ENCODE measurements around the gene TPM2. TPM values are rescaled to one million over a fixed set of nuclear protein-coding genes. Genes with fewer than 3 reads are reported as not detected.
A peak's percentile ranks its signal among the peaks of the same experiment; 100 is the strongest.

The TPM2 gene
- total and polyA plus RNA-seq, 10 of the 15 experiments (the other 5 are each of a cell fraction or from before 2014, with no cell fraction given): 0.11 to 9.3 (median 1.1) TPM

- TF ChIP-seq KAT2A (conservative IDR thresholded peaks at IDR 0.05; ENCODE audit: control insufficient read depth, low read depth, low read length) (no peak), FOXK2 (IDR thresholded peaks at IDR 0.05) (no peak)
Observed at GRCh38 chr9:35734096-35734495, 44.4 kb upstream of the TPM2 start (continued).

DNA sequence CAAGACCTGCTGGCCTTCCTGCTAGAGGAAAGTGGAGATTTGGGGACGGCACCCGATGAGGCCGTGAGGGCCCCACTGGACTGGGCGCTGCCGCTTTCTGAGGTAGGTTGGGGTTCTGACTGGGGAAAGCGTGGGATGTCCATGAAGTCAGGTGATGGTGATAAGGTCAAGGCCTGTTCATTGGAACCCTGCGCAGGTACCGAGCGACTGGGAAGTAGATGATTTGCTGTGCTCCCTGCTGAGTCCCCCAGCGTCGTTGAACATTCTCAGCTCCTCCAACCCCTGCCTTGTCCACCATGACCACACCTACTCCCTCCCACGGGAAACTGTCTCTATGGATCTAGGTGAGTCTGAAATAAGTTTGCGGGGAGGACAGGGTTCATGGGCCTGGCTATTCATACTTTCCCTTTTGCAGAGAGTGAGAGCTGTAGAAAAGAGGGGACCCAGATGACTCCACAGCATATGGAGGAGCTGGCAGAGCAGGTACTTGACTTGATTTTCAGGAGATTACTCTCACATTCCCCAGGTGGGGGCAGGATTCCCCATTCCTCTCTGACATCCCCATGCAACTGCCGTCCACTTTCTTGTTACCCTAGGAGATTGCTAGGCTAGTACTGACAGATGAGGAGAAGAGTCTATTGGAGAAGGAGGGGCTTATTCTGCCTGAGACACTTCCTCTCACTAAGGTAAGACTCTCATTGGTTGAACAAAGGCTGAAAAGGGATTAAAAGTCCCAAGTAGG is 43.2 kb upstream of the TPM2 start:
- CTCF ChIA-PET: interaction anchor here (1.0 to 9.5 kb wide), 16 partner anchors 13 to 149 kb away, joined by 3 to 183 read pairs (median 7); partner anchors contain the start of genes ARHGEF39, CCDC107, GBA2 and HINT2
- no peak for DNase-seq (ENCODE audit: low read depth, low spot score)
- TSS peak; percentile 86 for BruUV-seq (replicated peaks)
- no peak for TF ChIP-seq ETV6 (conservative IDR thresholded peaks at IDR 0.05 in 1 of 2, IDR thresholded peaks at IDR 0.05 in 1 of 2; ENCODE audit: borderline replicate concordance in 1 of 2, low read depth in 1 of 2)
- TF ChIP-seq E2F4 (IDR thresholded peaks at IDR 0.05; ENCODE audit: low read depth, low read length): no peak
- TF ChIP-seq LARP7 (IDR thresholded peaks at IDR 0.05): peak; percentile 93
- TF ChIP-seq SIN3A (IDR thresholded peaks at IDR 0.05; ENCODE audit: low read depth, low read length): peak; percentile 27; the same call in 1 of the 2 replicates
- TF ChIP-seq KDM1A (IDR thresholded peaks at IDR 0.05; ENCODE audit: borderline replicate concordance): no peak
- no peak for TF ChIP-seq ZNF207 (IDR thresholded peaks at IDR 0.05; ENCODE audit: borderline replicate concordance)
- no peak for TF ChIP-seq SUPT20H (IDR thresholded peaks at IDR 0.05; ENCODE audit: borderline replicate concordance, control insufficient read depth, low read depth, low read length)
- TF ChIP-seq RAD51 (IDR thresholded peaks at IDR 0.05): peak; percentile 34; the same call in 1 of the 2 replicates
- peak in 1 of 3 experiments; percentile 23; a peak in 1 of 6 replicates for TF ChIP-seq CTCF (IDR thresholded peaks at IDR 0.05 in 2 of 3, conservative IDR thresholded peaks at IDR 0.05 in 1 of 3; ENCODE audit: control insufficient read depth in 2 of 3, extremely low read depth in 1 of 3, insufficient read depth in 1 of 3, low read depth in 3 of 3, low read length in 3 of 3)
- TF ChIP-seq TAF1 (IDR thresholded peaks at IDR 0.05; ENCODE audit: borderline replicate concordance, low read depth, low read length): no peak

More for the DNA sequence above, 43.2 kb upstream of the TPM2 start:
- peaks cover 10% of the 10 kb centered on the region for H3K4me1 ChIP-seq (ENCODE audit: control insufficient read depth, insufficient read depth, low read length)
- H3K4me3 ChIP-seq: peak overlapping the region; percentile 74
- in situ Hi-C loops (cut with MboI) (loop anchor here (10.0 kb wide), 1 partner anchor 628 kb away; the partner anchor contains the start of gene STOML2), intact Hi-C loops (cut with micrococcal nuclease; ENCODE audit: unreplicated experiment) (loop anchor here (1.0 to 10.0 kb wide), 5 partner anchors 15 to 618 kb away; partner anchors contain the start of genes ATOSB and HINT2)
- H3K36me3 ChIP-seq (ENCODE audit: control insufficient read depth in 2 of 2, insufficient read depth in 2 of 2, low read length in 1 of 2): peaks cover 10 to 18% of the 10 kb centered on the region in 2 experiments; a peak in 3 of 4 replicates
- H3K4me2 ChIP-seq (ENCODE audit: control insufficient read depth, insufficient read depth): peak overlapping the region; percentile 93
- H3K9me3 ChIP-seq (replicated peaks; ENCODE audit: control insufficient read depth, insufficient read depth, low read length): no peaks in the 10 kb centered on the region
- peak overlapping the region; percentile 90 for H3K9ac ChIP-seq (ENCODE audit: control insufficient read depth, insufficient read depth, low read length)
- SMC1A ChIA-PET (ENCODE audit: uncharacterized antibody, unreplicated experiment): interaction anchor here (1.0 to 8.0 kb wide), 9 partner anchors 15 to 114 kb away, joined by 3 to 145 read pairs (median 12); partner anchors contain the start of genes ARHGEF39, CCDC107, GBA2 and RGP1
- H3K27ac ChIP-seq (ENCODE audit: control insufficient read depth, insufficient read depth): peak overlapping the region; percentile 92
- POLR2A ChIA-PET: interaction anchor here (0.7 to 8.1 kb wide), 16 partner anchors 8 to 129 kb away, joined by 3 to 163 read pairs (median 6); partner anchors contain the start of genes ARHGEF39, CCDC107, GBA2 and HINT2
- under 1% methylated on average over 14 of the region's 14 CpGs for WGBS (ENCODE audit: insufficient coverage, insufficient replicate concordance, low lambda C conversion rate, missing lambda C conversion rate)
- H4K20me1 ChIP-seq (ENCODE audit: control insufficient read depth, insufficient read depth): no peaks in the 10 kb centered on the region
- ATAC-seq (peak; percentile 16), FAIRE-seq (peak; percentile 83)
- H2AFZ ChIP-seq (ENCODE audit: control insufficient read depth, low read depth, low read length): peak overlapping the region; percentile 11
- RAD21 ChIA-PET (ENCODE audit: unreplicated experiment): interaction anchor here (1.1 to 8.6 kb wide), 16 partner anchors 14 to 617 kb away, joined by 3 to 133 read pairs (median 5); partner anchors contain the start of genes ARHGEF39, ATOSB, CCDC107 and CD72
- H3K27me3 ChIP-seq (replicated peaks in 1 of 2; ENCODE audit: control insufficient read depth in 2 of 2, insufficient read depth in 2 of 2, low read length in 1 of 2): no peaks in the 10 kb centered on the region
- peaks cover 52% of the 10 kb centered on the region for H3K79me2 ChIP-seq (ENCODE audit: control insufficient read depth, insufficient read depth, low read length)
